Cerebellar nuclear complex (tissue), 1 donor: ENCODE measurements around the gene SPRN.
"Not testable (repeated sequence)": the region's sequence is repeated elsewhere in the genome, so short reads cannot be mapped to it uniquely, and the experiment has no call there.

Experiments
- DNase-seq, 2 experiments: peaks; one replicate each; lab custom pipeline; 2025; lab: John Stamatoyannopoulos, UW

The SPRN gene

GRCh38 chr10:133439517-133440461, 15.4 kb upstream of the SPRN start:
- DNase-seq = no peak

GRCh38 chr10:133438711-133439273, 14.4 kb upstream of the SPRN start:
- DNase-seq = no peak

- DNase-seq = not testable (repeated sequence)
Measured at GRCh38 chr10:133432789-133433188, 8.4 kb upstream of the SPRN start.

- not testable (repeated sequence) for DNase-seq
Measured at GRCh38 chr10:133431888-133432613, 7.6 kb upstream of the SPRN start.

- DNase-seq = not testable (repeated sequence)
Measured at GRCh38 chr10:133429571-133429970, 5.1 kb upstream of the SPRN start.

GRCh38 chr10:133424102-133424501, 323 bp downstream of the SPRN start:
- not testable (repeated sequence) for DNase-seq

- no peak for DNase-seq
Measured at GRCh38 chr10:133422807-133423771, 1.3 kb downstream of the SPRN start.

- DNase-seq = no peak
Measured at GRCh38 chr10:133422223-133422806, 2.1 kb downstream of the SPRN start.

- DNase-seq = no peak
Measured at GRCh38 chr10:133421336-133422222, 2.8 kb downstream of the SPRN start.

- no peak for DNase-seq
Measured at GRCh38 chr10:133420579-133420978, 3.8 kb downstream of the SPRN start.

GRCh38 chr10:133420028-133420427, 4.4 kb downstream of the SPRN start:
- DNase-seq = no peak

GRCh38 chr10:133419211-133419950, 5.0 kb downstream of the SPRN start:
- DNase-seq = no peak

- no peak for DNase-seq
Measured at GRCh38 chr10:133418289-133418993, 6.0 kb downstream of the SPRN start.

GRCh38 chr10:133415752-133416151, 8.7 kb downstream of the SPRN start:
- DNase-seq = no peak

- not testable (repeated sequence) for DNase-seq
Measured at GRCh38 chr10:133414401-133414800, 10.0 kb downstream of the SPRN start.

- DNase-seq = no peak
Measured at GRCh38 chr10:133412381-133412711, 12.1 kb downstream of the SPRN start.

- no peak for DNase-seq
Measured at GRCh38 chr10:133411523-133412380, 12.7 kb downstream of the SPRN start.
